ENCODE measurements around the gene DPAGT1. TPM values are rescaled to one million over a fixed set of nuclear protein-coding genes. Genes with fewer than 3 reads are reported as not detected.

The DPAGT1 gene
- polyA plus RNA-seq, 2 donors: 16.5 to 21.5 TPM

GRCh38 chr11:119089319-119089718 lies 12.3 kb downstream of the DPAGT1 start:
- no peak overlapping the region for H3K27ac ChIP-seq (ENCODE audit: low read depth in 2 of 2, low read length in 1 of 2)
- H3K36me3 ChIP-seq (ENCODE audit: control insufficient read depth in 2 of 2, insufficient read depth in 2 of 2, low read length in 1 of 2): peaks cover 3 to 7% of the 10 kb centered on the region in 2 donors
- peaks cover 8 to 20% of the 10 kb centered on the region in 2 donors for H3K4me1 ChIP-seq (ENCODE audit: control insufficient read depth in 2 of 2, insufficient read depth in 2 of 2, low read length in 1 of 2)
- H3K27me3 ChIP-seq (ENCODE audit: control insufficient read depth in 1 of 2, insufficient read depth in 2 of 2, low read length in 2 of 2): no peaks in the 10 kb centered on the region
- H3K4me3 ChIP-seq (ENCODE audit: low read depth in 1 of 2, low read length in 2 of 2): no peak overlapping the region
- WGBS, 2 donors: 94 to 95% methylated on average over 1 of the region's 1 CpG
- no peaks in the 10 kb centered on the region for H3K9me3 ChIP-seq (ENCODE audit: control insufficient read depth in 2 of 2, insufficient read depth in 1 of 2, low read depth in 1 of 2, low read length in 1 of 2)

- 92 to 93% methylated on average over 9 of the region's 9 CpGs for WGBS, 2 donors
Measured at GRCh38 chr11:119088406-119088805, 13.2 kb downstream of the DPAGT1 start.

GRCh38 chr11:119087747-119088241 lies 13.9 kb downstream of the DPAGT1 start:
- whole genome bisulfite sequencing, 2 donors: 97 to 100% methylated on average over 2 of the region's 2 CpGs
- no peaks in the 10 kb centered on the region for H3K9me3 ChIP-seq (ENCODE audit: control insufficient read depth in 2 of 2, insufficient read depth in 1 of 2, low read depth in 1 of 2, low read length in 1 of 2)
- peaks cover 6 to 13% of the 10 kb centered on the region in 2 donors for H3K4me1 ChIP-seq (ENCODE audit: control insufficient read depth in 2 of 2, insufficient read depth in 2 of 2, low read length in 1 of 2)
- H3K36me3 ChIP-seq (ENCODE audit: control insufficient read depth in 2 of 2, insufficient read depth in 2 of 2, low read length in 1 of 2): peaks cover 0 to 5% of the 10 kb centered on the region in 2 donors
- no peak overlapping the region for H3K27ac ChIP-seq (ENCODE audit: low read depth in 2 of 2, low read length in 1 of 2)
- H3K27me3 ChIP-seq (ENCODE audit: control insufficient read depth in 1 of 2, insufficient read depth in 2 of 2, low read length in 2 of 2): no peaks in the 10 kb centered on the region
- H3K4me3 ChIP-seq (ENCODE audit: low read depth in 1 of 2, low read length in 2 of 2): no peak overlapping the region

More at GRCh38 chr11:119088406-119088805, 13.2 kb downstream of the DPAGT1 start:
- no peak overlapping the region for H3K27ac ChIP-seq (ENCODE audit: low read depth in 2 of 2, low read length in 1 of 2)
- no peaks in the 10 kb centered on the region for H3K27me3 ChIP-seq (ENCODE audit: control insufficient read depth in 1 of 2, insufficient read depth in 2 of 2, low read length in 2 of 2)
- peaks cover 8 to 19% of the 10 kb centered on the region in 2 donors for H3K4me1 ChIP-seq (ENCODE audit: control insufficient read depth in 2 of 2, insufficient read depth in 2 of 2, low read length in 1 of 2)
- peaks cover 3 to 7% of the 10 kb centered on the region in 2 donors for H3K36me3 ChIP-seq (ENCODE audit: control insufficient read depth in 2 of 2, insufficient read depth in 2 of 2, low read length in 1 of 2)
- no peak overlapping the region for H3K4me3 ChIP-seq (ENCODE audit: low read depth in 1 of 2, low read length in 2 of 2)
- no peaks in the 10 kb centered on the region for H3K9me3 ChIP-seq (ENCODE audit: control insufficient read depth in 2 of 2, insufficient read depth in 1 of 2, low read depth in 1 of 2, low read length in 1 of 2)

GRCh38 chr11:119087123-119087522 lies 14.5 kb downstream of the DPAGT1 start:
- H3K36me3 ChIP-seq (ENCODE audit: control insufficient read depth in 2 of 2, insufficient read depth in 2 of 2, low read length in 1 of 2): peaks cover 1 to 3% of the 10 kb centered on the region in 2 donors
- H3K9me3 ChIP-seq (ENCODE audit: control insufficient read depth in 2 of 2, insufficient read depth in 1 of 2, low read depth in 1 of 2, low read length in 1 of 2): no peaks in the 10 kb centered on the region
- 90 to 91% methylated on average over 6 of the region's 6 CpGs for WGBS, 2 donors
- H3K27me3 ChIP-seq (ENCODE audit: control insufficient read depth in 1 of 2, insufficient read depth in 2 of 2, low read length in 2 of 2): no peaks in the 10 kb centered on the region
- no peak overlapping the region for H3K4me3 ChIP-seq (ENCODE audit: low read depth in 1 of 2, low read length in 2 of 2)
- H3K27ac ChIP-seq (ENCODE audit: low read depth in 2 of 2, low read length in 1 of 2): no peak overlapping the region
- peaks cover 0 to 10% of the 10 kb centered on the region in 2 donors for H3K4me1 ChIP-seq (ENCODE audit: control insufficient read depth in 2 of 2, insufficient read depth in 2 of 2, low read length in 1 of 2)

- WGBS, 2 donors: 0 to 2% methylated on average over 13 of the region's 13 CpGs
- H3K27ac ChIP-seq (ENCODE audit: low read depth in 2 of 2, low read length in 1 of 2): peak overlapping the region; percentile 83 to 98
- no peaks in the 10 kb centered on the region for H3K9me3 ChIP-seq (ENCODE audit: control insufficient read depth in 2 of 2, insufficient read depth in 1 of 2, low read depth in 1 of 2, low read length in 1 of 2)
Measured at GRCh38 chr11:119085437-119085847, 16.2 kb downstream of the DPAGT1 start.

GRCh38 chr11:119084663-119085436 lies 16.8 kb downstream of the DPAGT1 start, which contains the start of gene HMBS:
Gene HMBS (plus strand): TSS chr11:119084881. CDS start chr11:119085034, 153 bp downstream.
- Histone ChIP-seq H3K4me3 (ENCODE audit: low read depth in 1 of 2, low read length in 2 of 2) (peak within 1 kb of the TSS; percentile 65 to 85), H3K27ac (ENCODE audit: low read depth in 2 of 2, low read length in 1 of 2) (peak within 1 kb of the TSS; percentile 84 to 98), H3K4me1 (ENCODE audit: control insufficient read depth in 2 of 2, insufficient read depth in 2 of 2, low read length in 1 of 2) (peaks cover 0 to 10% of the 10 kb centered on the region in 2 donors), H3K36me3 (ENCODE audit: control insufficient read depth in 2 of 2, insufficient read depth in 2 of 2, low read length in 1 of 2) (peaks cover 2 to 16% of the 10 kb centered on the region in 2 donors), H3K27me3 (ENCODE audit: control insufficient read depth in 1 of 2, insufficient read depth in 2 of 2, low read length in 2 of 2) (no peaks in the 10 kb centered on the region), H3K9me3 (ENCODE audit: control insufficient read depth in 2 of 2, insufficient read depth in 1 of 2, low read depth in 1 of 2, low read length in 1 of 2) (no peaks in the 10 kb centered on the region)
- WGBS, 2 donors: 0 to 1% methylated on average over 45 of the region's 45 CpGs

More at GRCh38 chr11:119085437-119085847, 16.2 kb downstream of the DPAGT1 start:
- Histone ChIP-seq H3K4me1 (ENCODE audit: control insufficient read depth in 2 of 2, insufficient read depth in 2 of 2, low read length in 1 of 2) (peaks cover 0 to 10% of the 10 kb centered on the region in 2 donors), H3K27me3 (ENCODE audit: control insufficient read depth in 1 of 2, insufficient read depth in 2 of 2, low read length in 2 of 2) (no peaks in the 10 kb centered on the region), H3K4me3 (ENCODE audit: low read depth in 1 of 2, low read length in 2 of 2) (peak overlapping the region; percentile 55 to 85), H3K36me3 (ENCODE audit: control insufficient read depth in 2 of 2, insufficient read depth in 2 of 2, low read length in 1 of 2) (peaks cover 2 to 15% of the 10 kb centered on the region in 2 donors)

GRCh38 chr11:119081682-119082260 lies 19.9 kb downstream of the DPAGT1 start:
- Histone ChIP-seq H3K4me3 (ENCODE audit: low read depth in 1 of 2, low read length in 2 of 2) (no peak overlapping the region), H3K36me3 (ENCODE audit: control insufficient read depth in 2 of 2, insufficient read depth in 2 of 2, low read length in 1 of 2) (peaks cover 25 to 41% of the 10 kb centered on the region in 2 donors)
- WGBS, 2 donors: 65 to 71% methylated on average over 7 of the region's 7 CpGs

GRCh38 chr11:119078675-119079420 lies 22.8 kb downstream of the DPAGT1 start:
- Histone ChIP-seq H3K9me3 (ENCODE audit: control insufficient read depth in 2 of 2, insufficient read depth in 1 of 2, low read depth in 1 of 2, low read length in 1 of 2) (no peaks in the 10 kb centered on the region), H3K36me3 (ENCODE audit: control insufficient read depth in 2 of 2, insufficient read depth in 2 of 2, low read length in 1 of 2) (peaks cover 25 to 44% of the 10 kb centered on the region in 2 donors), H3K27ac (ENCODE audit: low read depth in 2 of 2, low read length in 1 of 2) (no peak overlapping the region), H3K4me1 (ENCODE audit: control insufficient read depth in 2 of 2, insufficient read depth in 2 of 2, low read length in 1 of 2) (no peaks in the 10 kb centered on the region), H3K4me3 (ENCODE audit: low read depth in 1 of 2, low read length in 2 of 2) (no peak overlapping the region), H3K27me3 (ENCODE audit: control insufficient read depth in 1 of 2, insufficient read depth in 2 of 2, low read length in 2 of 2) (no peaks in the 10 kb centered on the region)
- WGBS, 2 donors: 92% methylated on average over 19 of the region's 19 CpGs

More at GRCh38 chr11:119081682-119082260, 19.9 kb downstream of the DPAGT1 start:
- H3K4me1 ChIP-seq (ENCODE audit: control insufficient read depth in 2 of 2, insufficient read depth in 2 of 2, low read length in 1 of 2): peaks cover 0 to 7% of the 10 kb centered on the region in 2 donors
- H3K27ac ChIP-seq (ENCODE audit: low read depth in 2 of 2, low read length in 1 of 2): peak overlapping the region in 1 of 2 donors; percentile 33
- H3K27me3 ChIP-seq (ENCODE audit: control insufficient read depth in 1 of 2, insufficient read depth in 2 of 2, low read length in 2 of 2): no peaks in the 10 kb centered on the region
- H3K9me3 ChIP-seq (ENCODE audit: control insufficient read depth in 2 of 2, insufficient read depth in 1 of 2, low read depth in 1 of 2, low read length in 1 of 2): no peaks in the 10 kb centered on the region

GRCh38 chr11:119077839-119078238 lies 23.8 kb downstream of the DPAGT1 start:
- no peak overlapping the region for H3K27ac ChIP-seq (ENCODE audit: low read depth in 2 of 2, low read length in 1 of 2)
- H3K36me3 ChIP-seq (ENCODE audit: control insufficient read depth in 2 of 2, insufficient read depth in 2 of 2, low read length in 1 of 2): peaks cover 35 to 55% of the 10 kb centered on the region in 2 donors
- H3K9me3 ChIP-seq (ENCODE audit: control insufficient read depth in 2 of 2, insufficient read depth in 1 of 2, low read depth in 1 of 2, low read length in 1 of 2): no peaks in the 10 kb centered on the region
- no peaks in the 10 kb centered on the region for H3K4me1 ChIP-seq (ENCODE audit: control insufficient read depth in 2 of 2, insufficient read depth in 2 of 2, low read length in 1 of 2)
- 82 to 89% methylated on average over 11 of the region's 11 CpGs for WGBS, 2 donors
- no peaks in the 10 kb centered on the region for H3K27me3 ChIP-seq (ENCODE audit: control insufficient read depth in 1 of 2, insufficient read depth in 2 of 2, low read length in 2 of 2)
- H3K4me3 ChIP-seq (ENCODE audit: low read depth in 1 of 2, low read length in 2 of 2): no peak overlapping the region

All from esophagus (tissue), 2 donors.